Esophagus muscularis mucosa (tissue), 4 donors: Measurements from ENCODE around the gene KDM6B.

ENCODE experiments used
- EP300 ChIP-seq: sonication (generic); formaldehyde crosslinking; IDR thresholded peaks from one replicate; pipeline ENCODE4 v1.6.1; 2017; ENCODE audit warnings: antibody characterized with exemption
- POLR2A ChIP-seq: fragments of 450-650 bp; IDR thresholded peaks from one replicate; pipeline ENCODE4 v1.6.1; 2017; ENCODE audit warnings: antibody characterized with exemption, moderate library complexity, mild to moderate bottlenecking, low read depth
- POLR2AphosphoS5 ChIP-seq, 2 donors: sonication (generic); formaldehyde crosslinking; IDR thresholded peaks; one replicate each; pipeline ENCODE4 v1.6.1; 2017; ENCODE audit warnings: antibody characterized with exemption in 2 of 2
- TF ChIP-seq, protein P1 (sequence below), 3 experiments: fragments of 200-600 bp in 2 of 3; fragments of 450-650 bp in 1 of 3; sonication (generic) in 2 of 3; IDR thresholded peaks; one replicate each; pipeline ENCODE4 v1.5.1; 2017 to 2019; ENCODE audit warnings: antibody characterized with exemption in 3 of 3, mild to moderate bottlenecking in 2 of 3, moderate library complexity in 1 of 3

DNA sequence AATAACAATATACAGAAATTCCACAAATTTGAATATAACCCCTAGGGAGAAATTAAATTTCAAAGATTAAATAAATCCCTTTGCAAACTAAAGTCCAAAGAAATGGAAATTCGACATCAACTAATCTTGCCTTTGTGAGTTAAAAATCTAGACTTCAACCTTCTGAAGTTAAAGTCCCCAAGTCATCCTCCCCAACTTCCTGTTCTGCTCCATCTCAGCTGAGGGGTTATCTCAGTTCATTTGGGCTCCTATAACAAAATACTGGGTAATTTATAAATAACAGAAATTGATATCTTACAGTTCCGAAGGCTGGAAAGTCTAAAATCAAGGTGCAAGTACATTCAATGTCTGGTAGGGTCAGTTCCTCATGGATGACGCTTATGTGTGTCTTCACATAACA lies 22.8 kb upstream of the KDM6B start:
- TF ChIP-seq, protein P1, sequence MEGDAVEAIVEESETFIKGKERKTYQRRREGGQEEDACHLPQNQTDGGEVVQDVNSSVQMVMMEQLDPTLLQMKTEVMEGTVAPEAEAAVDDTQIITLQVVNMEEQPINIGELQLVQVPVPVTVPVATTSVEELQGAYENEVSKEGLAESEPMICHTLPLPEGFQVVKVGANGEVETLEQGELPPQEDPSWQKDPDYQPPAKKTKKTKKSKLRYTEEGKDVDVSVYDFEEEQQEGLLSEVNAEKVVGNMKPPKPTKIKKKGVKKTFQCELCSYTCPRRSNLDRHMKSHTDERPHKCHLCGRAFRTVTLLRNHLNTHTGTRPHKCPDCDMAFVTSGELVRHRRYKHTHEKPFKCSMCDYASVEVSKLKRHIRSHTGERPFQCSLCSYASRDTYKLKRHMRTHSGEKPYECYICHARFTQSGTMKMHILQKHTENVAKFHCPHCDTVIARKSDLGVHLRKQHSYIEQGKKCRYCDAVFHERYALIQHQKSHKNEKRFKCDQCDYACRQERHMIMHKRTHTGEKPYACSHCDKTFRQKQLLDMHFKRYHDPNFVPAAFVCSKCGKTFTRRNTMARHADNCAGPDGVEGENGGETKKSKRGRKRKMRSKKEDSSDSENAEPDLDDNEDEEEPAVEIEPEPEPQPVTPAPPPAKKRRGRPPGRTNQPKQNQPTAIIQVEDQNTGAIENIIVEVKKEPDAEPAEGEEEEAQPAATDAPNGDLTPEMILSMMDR (IDR thresholded peaks at IDR 0.05), result no peak
- no peak for TF ChIP-seq POLR2AphosphoS5 (IDR thresholded peaks at IDR 0.05)
- no peak for TF ChIP-seq POLR2A
- TF ChIP-seq EP300, result no peak
